Measurements from ENCODE around the gene PLXND1.

PLXND1 gene

GRCh38 chr3:129567939-129568338 is 38.5 kb downstream of the PLXND1 start:
- TF ChIP-seq, protein P1, sequence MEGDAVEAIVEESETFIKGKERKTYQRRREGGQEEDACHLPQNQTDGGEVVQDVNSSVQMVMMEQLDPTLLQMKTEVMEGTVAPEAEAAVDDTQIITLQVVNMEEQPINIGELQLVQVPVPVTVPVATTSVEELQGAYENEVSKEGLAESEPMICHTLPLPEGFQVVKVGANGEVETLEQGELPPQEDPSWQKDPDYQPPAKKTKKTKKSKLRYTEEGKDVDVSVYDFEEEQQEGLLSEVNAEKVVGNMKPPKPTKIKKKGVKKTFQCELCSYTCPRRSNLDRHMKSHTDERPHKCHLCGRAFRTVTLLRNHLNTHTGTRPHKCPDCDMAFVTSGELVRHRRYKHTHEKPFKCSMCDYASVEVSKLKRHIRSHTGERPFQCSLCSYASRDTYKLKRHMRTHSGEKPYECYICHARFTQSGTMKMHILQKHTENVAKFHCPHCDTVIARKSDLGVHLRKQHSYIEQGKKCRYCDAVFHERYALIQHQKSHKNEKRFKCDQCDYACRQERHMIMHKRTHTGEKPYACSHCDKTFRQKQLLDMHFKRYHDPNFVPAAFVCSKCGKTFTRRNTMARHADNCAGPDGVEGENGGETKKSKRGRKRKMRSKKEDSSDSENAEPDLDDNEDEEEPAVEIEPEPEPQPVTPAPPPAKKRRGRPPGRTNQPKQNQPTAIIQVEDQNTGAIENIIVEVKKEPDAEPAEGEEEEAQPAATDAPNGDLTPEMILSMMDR (IDR thresholded peaks at IDR 0.05; ENCODE audit: borderline replicate concordance, insufficient read depth, low read depth, low read length): no peak
- H3K4me3 ChIP-seq (ENCODE audit: low read depth, low read length): no peak overlapping the region

DNA sequence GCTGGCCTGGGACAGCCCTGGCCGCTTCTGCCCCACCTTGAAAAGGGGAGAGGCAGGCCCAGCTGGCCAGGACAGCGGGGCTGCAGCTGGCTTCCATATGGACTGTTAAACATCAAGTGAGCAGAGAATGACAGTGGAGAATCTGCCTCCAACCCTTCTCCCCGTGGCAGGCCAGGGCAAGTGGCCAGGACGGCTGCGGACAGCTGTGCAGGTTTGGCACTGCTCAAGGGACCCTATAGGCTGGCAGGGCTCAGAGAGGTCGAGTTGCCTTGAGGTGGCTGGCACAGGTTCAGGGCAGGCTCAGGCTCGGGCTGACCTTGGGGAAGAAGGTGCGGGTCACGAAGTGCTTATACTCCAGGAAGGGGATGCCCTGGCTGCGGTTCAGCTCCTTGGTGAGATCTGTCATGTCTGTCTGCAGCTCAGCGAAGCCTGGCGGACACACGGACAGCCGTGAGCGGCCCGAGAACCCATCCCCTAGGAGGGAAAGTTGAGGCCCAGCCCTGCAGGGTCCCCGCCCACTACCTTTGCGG is 39.2 kb downstream of the PLXND1 start:
- no peak overlapping the region for H3K4me3 ChIP-seq (ENCODE audit: low read depth, low read length)
- TF ChIP-seq, protein P1 (IDR thresholded peaks at IDR 0.05; ENCODE audit: borderline replicate concordance, insufficient read depth, low read depth, low read length): no peak

DNA sequence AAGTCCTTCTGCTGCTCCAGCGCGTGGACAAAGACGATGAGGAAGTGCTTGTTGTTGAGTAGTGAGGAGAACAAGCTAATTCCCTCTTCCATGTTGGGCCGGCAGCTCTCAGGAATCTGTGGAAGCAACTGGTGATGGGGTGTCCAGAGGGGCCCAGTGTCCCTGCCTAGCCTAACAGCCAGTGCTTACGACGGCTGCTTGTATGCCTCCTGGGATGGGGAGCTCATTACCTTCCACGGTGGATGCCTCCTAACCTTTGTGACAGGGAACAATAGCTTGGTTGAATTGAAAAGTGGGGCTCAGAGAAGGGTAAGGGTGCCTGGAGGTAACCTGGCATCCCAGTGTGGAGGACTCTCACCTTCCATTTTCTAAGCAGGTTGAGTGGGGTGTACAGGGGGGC is 40.6 kb downstream of the PLXND1 start:
- TF ChIP-seq, protein P1 (IDR thresholded peaks at IDR 0.05; ENCODE audit: borderline replicate concordance, insufficient read depth, low read depth, low read length): no peak
- no peak overlapping the region for H3K4me3 ChIP-seq (ENCODE audit: low read depth, low read length)

DNA sequence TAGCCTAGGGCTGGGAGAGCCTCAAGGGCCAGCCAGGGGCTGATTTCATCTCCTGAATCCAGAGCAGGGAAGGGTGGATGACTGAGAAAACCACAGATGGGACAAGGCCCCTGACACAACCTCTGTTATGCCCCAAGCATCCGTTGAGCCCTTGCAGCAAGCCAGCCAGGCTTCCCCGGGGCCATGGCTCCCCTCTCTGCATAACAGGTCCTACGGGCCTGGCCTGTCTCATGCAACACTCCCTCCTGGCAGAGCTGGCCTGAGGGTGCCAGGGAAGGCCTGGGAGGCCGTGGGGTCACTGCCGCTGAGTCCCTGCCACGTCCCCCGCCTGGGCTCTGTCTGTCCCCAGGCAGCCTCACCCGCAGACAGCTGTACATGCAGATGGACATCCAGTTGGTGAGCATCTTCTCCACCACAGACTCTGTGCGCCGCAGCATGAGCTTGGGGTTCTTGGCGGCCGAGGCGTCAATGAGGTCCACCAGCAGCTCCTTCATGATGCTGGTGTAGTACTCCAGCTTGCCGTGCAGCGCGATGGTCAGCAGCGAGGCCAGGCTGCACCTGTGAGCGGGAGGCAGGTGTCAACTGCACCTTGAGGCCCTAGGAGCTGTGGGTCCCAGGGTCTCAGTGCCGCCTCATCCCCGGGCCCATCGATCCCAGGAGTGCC is 41.4 kb downstream of the PLXND1 start:
- H3K4me3 ChIP-seq (ENCODE audit: low read depth, low read length): no peak overlapping the region
- TF ChIP-seq, protein P1 (IDR thresholded peaks at IDR 0.05; ENCODE audit: borderline replicate concordance, insufficient read depth, low read depth, low read length): no peak

DNA sequence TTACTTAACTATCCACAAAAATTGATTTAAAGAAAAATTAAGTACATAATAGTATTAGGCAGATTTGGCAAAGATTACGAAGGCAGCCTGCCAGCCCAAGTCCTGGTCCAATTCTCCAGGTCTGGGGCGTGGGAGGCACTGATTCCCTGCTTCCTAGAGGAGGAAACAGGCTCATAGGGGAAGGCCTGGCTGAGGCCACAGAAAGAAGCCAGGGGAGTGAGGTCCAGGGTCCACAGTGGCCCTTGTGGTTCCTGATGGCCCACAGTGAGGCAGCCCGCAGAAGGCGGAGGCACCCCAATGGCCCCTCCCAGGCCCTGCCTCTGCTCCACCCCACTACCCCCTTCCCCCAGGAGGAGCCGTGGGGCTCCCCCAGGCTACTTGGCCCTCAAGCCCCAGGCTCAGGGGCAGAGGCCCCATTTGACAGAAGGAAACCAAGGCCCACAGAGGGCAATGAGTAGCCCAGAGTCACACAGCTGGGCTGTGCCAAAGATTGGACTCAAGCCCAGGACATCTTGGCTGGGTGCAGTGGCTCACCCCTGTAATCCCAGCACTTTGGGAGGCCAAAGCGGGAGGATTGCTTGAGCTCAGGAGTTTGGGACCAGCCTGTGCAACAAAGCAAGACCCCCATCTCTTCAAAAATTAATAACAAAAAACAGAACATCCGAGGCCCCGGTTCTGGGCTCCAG is 42.5 kb downstream of the PLXND1 start:
- TF ChIP-seq, protein P1 (IDR thresholded peaks at IDR 0.05; ENCODE audit: borderline replicate concordance, insufficient read depth, low read depth, low read length): no peak
- no peak overlapping the region for H3K4me3 ChIP-seq (ENCODE audit: low read depth, low read length)

- TF ChIP-seq, protein P1 (IDR thresholded peaks at IDR 0.05; ENCODE audit: borderline replicate concordance, insufficient read depth, low read depth, low read length): no peak
- H3K4me3 ChIP-seq (ENCODE audit: low read depth, low read length): no peak overlapping the region
Measured at GRCh38 chr3:129563332-129563731, 43.1 kb downstream of the PLXND1 start.

DNA sequence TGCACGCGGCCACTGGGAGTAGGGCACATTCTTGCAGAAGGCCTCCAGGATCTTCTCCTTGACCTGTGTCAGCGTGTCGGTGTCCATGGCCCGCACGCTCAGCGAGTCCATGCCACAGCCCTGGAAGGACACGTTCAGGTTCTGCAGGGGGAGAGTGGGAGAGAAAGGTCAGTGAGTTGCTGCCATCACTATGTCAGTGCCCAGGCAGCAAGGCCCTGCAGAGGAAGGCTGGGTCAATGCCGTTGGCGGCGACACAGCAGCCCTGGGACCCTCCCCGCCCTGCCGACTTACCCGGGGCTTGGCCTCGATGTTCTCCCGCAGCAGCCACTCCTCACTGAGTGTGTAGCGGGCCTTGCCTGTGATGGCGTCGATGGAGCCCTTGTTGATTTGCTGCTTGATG is 43.7 kb downstream of the PLXND1 start:
- H3K4me3 ChIP-seq (ENCODE audit: low read depth, low read length): no peak overlapping the region
- TF ChIP-seq, protein P1 (IDR thresholded peaks at IDR 0.05; ENCODE audit: borderline replicate concordance, insufficient read depth, low read depth, low read length): no peak

Measured in GM12875 (cell line).